Stimulated activated CD4-positive, alpha-beta T cell treated with anti-CD3 and anti-CD28 coated beads, TNF-alpha, amount 100 ng/mL, for 48 hours (primary cell): ENCODE measurements around the gene SLC31A1.

ENCODE experiments used
- DNase-seq, 3 donors: peaks; one replicate each; pipeline ENCODE4 v3.0.0-alpha.2; 2020; ENCODE audit warnings: low read depth in 3 of 3

Gene SLC31A1

GRCh38 chr9:113221003-113221799, at the start of gene SLC31A1, which contains the start of gene FKBP15:
TSS of gene SLC31A1 (plus strand) at chr9:113221544. CDS start at chr9:113256149, 34,605 bp downstream.
TSS of gene FKBP15 (minus strand) at chr9:113221277. CDS start at chr9:113221243, 34 bp downstream.
- peak; percentile 92 to 96 (median 96) for DNase-seq

GRCh38 chr9:113173341-113173740, 48.0 kb upstream of the SLC31A1 start:
- no peak for DNase-seq

- DNase-seq, result no peak
Observed at GRCh38 chr9:113176803-113177202, 44.5 kb upstream of the SLC31A1 start.

- DNase-seq, result no peak
Observed at GRCh38 chr9:113177251-113177650, 44.1 kb upstream of the SLC31A1 start.

GRCh38 chr9:113178087-113178486, 43.3 kb upstream of the SLC31A1 start:
- DNase-seq, result no peak

- no peak for DNase-seq
Observed at GRCh38 chr9:113179839-113180238, 41.5 kb upstream of the SLC31A1 start.

GRCh38 chr9:113181165-113181564, 40.2 kb upstream of the SLC31A1 start:
- no peak for DNase-seq

GRCh38 chr9:113183956-113184488, 37.3 kb upstream of the SLC31A1 start:
- DNase-seq, result no peak

- DNase-seq, result no peak
Observed at GRCh38 chr9:113184539-113184938, 36.8 kb upstream of the SLC31A1 start.

GRCh38 chr9:113185271-113185670, 36.1 kb upstream of the SLC31A1 start:
- no peak for DNase-seq

GRCh38 chr9:113186137-113186755, 35.1 kb upstream of the SLC31A1 start:
- DNase-seq, result no peak

- no peak for DNase-seq
Observed at GRCh38 chr9:113187929-113188595, 33.3 kb upstream of the SLC31A1 start.

- DNase-seq, result no peak
Observed at GRCh38 chr9:113192455-113192854, 28.9 kb upstream of the SLC31A1 start.

GRCh38 chr9:113199683-113200329, 21.5 kb upstream of the SLC31A1 start:
- DNase-seq, result no peak

GRCh38 chr9:113205432-113205831, 15.9 kb upstream of the SLC31A1 start:
- no peak for DNase-seq

GRCh38 chr9:113205861-113206260, 15.5 kb upstream of the SLC31A1 start:
- no peak for DNase-seq

- no peak for DNase-seq
Observed at GRCh38 chr9:113210815-113211214, 10.5 kb upstream of the SLC31A1 start.

GRCh38 chr9:113215132-113215531, 6.2 kb upstream of the SLC31A1 start:
- DNase-seq, result no peak

- DNase-seq, result no peak
Observed at GRCh38 chr9:113216406-113216805, 4.9 kb upstream of the SLC31A1 start.

GRCh38 chr9:113219186-113219936, 2.0 kb upstream of the SLC31A1 start:
- DNase-seq, result no peak

GRCh38 chr9:113219969-113220368, 1.4 kb upstream of the SLC31A1 start:
- DNase-seq, result no peak
